H1 (cell line): ENCODE measurements around the gene KIAA1328. TPM values are rescaled to one million over a fixed set of nuclear protein-coding genes. Genes with fewer than 3 reads are reported as not detected.

Experiments used
- CTCF ChIA-PET: fragments of 300-600 bp; sonication (Branson Sonifier 250); formaldehyde crosslinking; loops from one replicate; lab custom pipeline; 2021; ENCODE audit not compliant: partially characterized antibody; lab: Charles Lee
- POLR2A ChIA-PET: fragments of 300-600 bp; sonication (Branson Sonifier 250); formaldehyde crosslinking; loops from one replicate; lab custom pipeline; 2021; ENCODE audit warnings: inconsistent platforms; ENCODE audit not compliant: partially characterized antibody; lab: Charles Lee
- DNase-seq, 2 experiments: peaks; one replicate each; pipeline versions ENCODE4 v3.0.0 to v3.0.0-alpha.2; 2010 to 2022; ENCODE audit warnings: low spot score in 2 of 2, low read depth in 1 of 2, mixed read lengths in 1 of 2
- FAIRE-seq: peaks from 2 replicates; lab custom pipeline; 2011; peaks lifted over from hg19 to GRCh38; lab: Jason Lieb, UNC
- H2AFZ ChIP-seq: 2 replicates; pipeline ENCODE4 v1.8.1; 2012; ENCODE audit warnings: low read length, inconsistent platforms
- H2AK5ac ChIP-seq: 2 replicates; pipeline ENCODE4 v1.6.1; 2013; ENCODE audit warnings: low read depth, low read length
- H2BK120ac ChIP-seq: replicated peaks from 2 replicates; pipeline ENCODE3; 2013; ENCODE audit warnings: low read depth, low read length, inconsistent platforms
- H2BK12ac ChIP-seq: 2 replicates; pipeline ENCODE4 v1.6.1; 2013; ENCODE audit warnings: low read depth, low read length
- H2BK15ac ChIP-seq: 2 replicates; pipeline ENCODE4 v1.6.1; 2013; ENCODE audit warnings: low read length
- H2BK20ac ChIP-seq: 2 replicates; pipeline ENCODE4 v1.6.1; 2013; ENCODE audit warnings: low read length
- H2BK5ac ChIP-seq: 2 replicates; pipeline ENCODE4 v1.6.1; 2013; ENCODE audit warnings: low read depth, low read length
- H3K14ac ChIP-seq: 2 replicates; pipeline ENCODE4 v1.6.1; 2013; ENCODE audit warnings: inconsistent platforms; ENCODE audit not compliant: insufficient read length
- H3K18ac ChIP-seq: 2 replicates; pipeline ENCODE4 v1.6.1; 2013; ENCODE audit warnings: low read length; ENCODE audit errors: extremely low read depth
- H3K23ac ChIP-seq: 2 replicates; pipeline ENCODE4 v1.6.1; 2013; ENCODE audit warnings: inconsistent platforms; ENCODE audit not compliant: insufficient read length
- H3K23me2 ChIP-seq: 2 replicates; pipeline ENCODE4 v1.6.1; 2013; ENCODE audit warnings: low read depth, low read length
- H3K27ac ChIP-seq: 2 replicates; pipeline ENCODE4 v1.6.1; 2011; ENCODE audit warnings: low read depth, low read length, inconsistent platforms
- H3K27me3 ChIP-seq, 4 experiments: replicated peaks in 1 of 4; 1 replicate in 1 of 4; 2 replicates in 3 of 4; pipeline versions ENCODE4 v1.6.1 to v1.8.1; 2011 to 2013; ENCODE audit warnings: low read length in 3 of 4, mild to moderate bottlenecking in 3 of 4, inconsistent platforms in 2 of 4, mixed read lengths in 2 of 4, moderate library complexity in 1 of 4; ENCODE audit not compliant: control insufficient read depth in 3 of 4, insufficient read depth in 3 of 4; ENCODE audit errors: extremely low read depth in 1 of 4
- H3K36me3 ChIP-seq, 4 experiments: 2 replicates each; pipeline versions ENCODE4 v1.6.1 to v1.8.1; 2011 to 2013; ENCODE audit warnings: mild to moderate bottlenecking in 4 of 4, low read length in 3 of 4, moderate library complexity in 2 of 4, control low read depth in 1 of 4, inconsistent platforms in 1 of 4; ENCODE audit not compliant: insufficient read depth in 4 of 4, control insufficient read depth in 2 of 4
- H3K4ac ChIP-seq: replicated peaks from 2 replicates; pipeline ENCODE3; 2013; ENCODE audit warnings: low read length, low read depth, mixed read lengths, inconsistent platforms; ENCODE audit not compliant: insufficient read length
- H3K4me1 ChIP-seq, 4 experiments: replicated peaks in 1 of 4; 1 replicate in 1 of 4; 2 replicates in 3 of 4; pipeline versions ENCODE4 v1.6.1 to v1.8.1; 2011 to 2013; ENCODE audit warnings: low read length in 3 of 4, inconsistent platforms in 2 of 4, mixed read lengths in 1 of 4; ENCODE audit not compliant: insufficient read depth in 4 of 4, control insufficient read depth in 3 of 4
- H3K4me2 ChIP-seq, 2 experiments: 2 replicates each; pipeline versions ENCODE4 v1.6.1 to v1.8.1; 2011 to 2013; ENCODE audit warnings: low read depth in 2 of 2, low read length in 2 of 2, control low read depth in 1 of 2, inconsistent platforms in 1 of 2, mild to moderate bottlenecking in 1 of 2; ENCODE audit not compliant: insufficient read depth in 1 of 2
- H3K4me3 ChIP-seq, 4 experiments: fragments of 200-600, 300-600 bp in 1 of 4; sonication (generic), shearing (Covaris generic), sonication (Bioruptor Twin) in 1 of 4; 2 replicates each; pipeline versions ENCODE4 v1.5.1 to v1.8.1; 2011 to 2016; ENCODE audit warnings: low read length in 4 of 4, low read depth in 3 of 4, control low read depth in 2 of 4, inconsistent platforms in 2 of 4, mild to moderate bottlenecking in 2 of 4, mixed read lengths in 1 of 4, moderate library complexity in 1 of 4; ENCODE audit not compliant: insufficient read depth in 2 of 4; ENCODE audit errors: extremely low read depth in 1 of 4
- H3K56ac ChIP-seq: replicated peaks from 2 replicates; pipeline ENCODE3; 2013; ENCODE audit warnings: low read depth, mild to moderate bottlenecking, mixed read lengths, low read length, inconsistent platforms; ENCODE audit not compliant: insufficient read length
- H3K79me1 ChIP-seq: 2 replicates; pipeline ENCODE4 v1.6.1; 2013; ENCODE audit warnings: low read depth, low read length, control low read depth
- H3K79me2 ChIP-seq, 2 experiments: 2 replicates each; pipeline versions ENCODE4 v1.6.1 to v1.8.1; 2012 to 2013; ENCODE audit warnings: low read length in 2 of 2, mild to moderate bottlenecking in 2 of 2, inconsistent platforms in 1 of 2; ENCODE audit not compliant: insufficient read depth in 2 of 2, control insufficient read depth in 1 of 2
- H3K9ac ChIP-seq, 4 experiments: replicated peaks in 1 of 4; 1 replicate in 1 of 4; 2 replicates in 3 of 4; pipeline versions ENCODE4 v1.6.1 to v1.8.1; 2011 to 2013; ENCODE audit warnings: low read depth in 3 of 4, low read length in 3 of 4, control low read depth in 2 of 4, mild to moderate bottlenecking in 2 of 4, moderate library complexity in 2 of 4, inconsistent platforms in 1 of 4; ENCODE audit errors: extremely low read depth in 1 of 4
- H3K9me3 ChIP-seq, 2 experiments: 2 replicates each; pipeline versions ENCODE4 v1.6.1 to v1.8.1; 2012 to 2013; ENCODE audit warnings: mild to moderate bottlenecking in 2 of 2, moderate library complexity in 2 of 2, control low read depth in 1 of 2, inconsistent platforms in 1 of 2, low read depth in 1 of 2, low read length in 1 of 2, mixed read lengths in 1 of 2; ENCODE audit not compliant: insufficient read depth in 2 of 2
- H4K20me1 ChIP-seq, 2 experiments: replicated peaks in 1 of 2; 2 replicates each; pipeline versions ENCODE3 to v1.8.1; 2011 to 2013; ENCODE audit warnings: inconsistent platforms in 2 of 2, low read length in 2 of 2, mild to moderate bottlenecking in 1 of 2; ENCODE audit not compliant: insufficient read depth in 2 of 2, control insufficient read depth in 1 of 2
- H4K5ac ChIP-seq: 2 replicates; pipeline ENCODE4 v1.6.1; 2013; ENCODE audit warnings: low read length, low read depth, mixed read lengths, inconsistent platforms; ENCODE audit not compliant: insufficient read length
- H4K8ac ChIP-seq: 2 replicates; pipeline ENCODE4 v1.8.0; 2013; ENCODE audit warnings: mild to moderate bottlenecking, moderate library complexity, low read length, inconsistent platforms; ENCODE audit not compliant: insufficient read depth; ENCODE audit errors: extremely low read depth
- H4K91ac ChIP-seq: replicated peaks from 2 replicates; pipeline ENCODE3; 2013; ENCODE audit warnings: low read length, mixed read lengths, inconsistent platforms; ENCODE audit not compliant: insufficient read length
- BACH1 ChIP-seq: IDR thresholded peaks from 2 replicates; pipeline ENCODE4 v1.6.1; 2012; ENCODE audit warnings: low read length, improper control_type of control experiment
- BCL11A ChIP-seq, 2 experiments: IDR thresholded peaks; one replicate each; pipeline ENCODE4 v1.6.1; 2011; ENCODE audit warnings: low read depth in 2 of 2, low read length in 2 of 2, mild to moderate bottlenecking in 2 of 2
- CHD2 ChIP-seq: IDR thresholded peaks from 2 replicates; pipeline ENCODE4 v1.6.1; 2012; ENCODE audit warnings: low read length, improper control_type of control experiment
- GTF2F1 ChIP-seq: IDR thresholded peaks from 2 replicates; pipeline ENCODE4 v1.6.1; 2012; ENCODE audit warnings: low read depth, low read length, improper control_type of control experiment, borderline replicate concordance
- JUN ChIP-seq: IDR thresholded peaks from 2 replicates; pipeline ENCODE4 v1.6.1; 2011; ENCODE audit warnings: low read depth, mild to moderate bottlenecking, improper control_type of control experiment, low read length
- MAFK ChIP-seq: IDR thresholded peaks from 2 replicates; pipeline ENCODE4 v1.6.1; 2012; ENCODE audit warnings: low read depth, mild to moderate bottlenecking, improper control_type of control experiment, low read length
- NRF1 ChIP-seq: IDR thresholded peaks from 2 replicates; pipeline ENCODE4 v1.6.1; 2011; ENCODE audit warnings: mild to moderate bottlenecking, low read depth, low read length, improper control_type of control experiment
- POLR2A ChIP-seq, 2 experiments: IDR thresholded peaks; 1 replicate in 1 of 2; 2 replicates in 1 of 2; pipeline ENCODE4 v1.6.1; 2011; ENCODE audit warnings: low read depth in 2 of 2, low read length in 2 of 2, mild to moderate bottlenecking in 2 of 2; ENCODE audit errors: control extremely low read depth in 1 of 2
- POU5F1 ChIP-seq: IDR thresholded peaks from 2 replicates; pipeline ENCODE4 v1.6.1; 2011; ENCODE audit warnings: low read depth, mild to moderate bottlenecking, low read length, moderate library complexity
- RAD21 ChIP-seq, 2 experiments: IDR thresholded peaks in 1 of 2; conservative IDR thresholded peaks in 1 of 2; 2 replicates each; pipeline ENCODE4 v1.6.1; 2011; ENCODE audit warnings: low read depth in 2 of 2, low read length in 2 of 2, improper control_type of control experiment in 1 of 2, inconsistent platforms in 1 of 2, mild to moderate bottlenecking in 1 of 2, moderate library complexity in 1 of 2
- TBP ChIP-seq: IDR thresholded peaks from 2 replicates; pipeline ENCODE4 v1.6.1; 2011; ENCODE audit warnings: low read depth, low read length, improper control_type of control experiment
- TEAD4 ChIP-seq: IDR thresholded peaks from 2 replicates; pipeline ENCODE4 v1.6.1; 2012; ENCODE audit warnings: low read depth, low read length, inconsistent platforms, mixed read lengths
- USF2 ChIP-seq: IDR thresholded peaks from 2 replicates; pipeline ENCODE4 v1.6.1; 2011; ENCODE audit warnings: low read length, improper control_type of control experiment
- WGBS, 2 experiments: shearing (Covaris generic) in 1 of 2; methylation state at CpG; one replicate each; pipeline versions ENCODE4 v1.1.6 to v1.1.7; 2013 to 2015; ENCODE audit warnings: low lambda C conversion rate in 2 of 2, mixed read lengths in 2 of 2, inconsistent platforms in 1 of 2, low coverage in 1 of 2, missing lambda C conversion rate in 1 of 2; ENCODE audit not compliant: insufficient replicate concordance in 2 of 2, insufficient coverage in 1 of 2, insufficient read length in 1 of 2; ENCODE audit errors: extremely low coverage in 1 of 2, missing lambda C conversion rate in 1 of 2; 5-methylcytosine and 5-hydroxymethylcytosine counted together
- polyA plus RNA-seq, 7 experiments: library from polyadenylated mRNA; depleted of rRNA in 3 of 7; stranded (reverse) in 5 of 7; unstranded in 2 of 7; fragments of >200 nt in 5 of 7; fragments of 200-250 nt in 2 of 7; gene quantifications; 1 replicate in 5 of 7; 2 replicates in 1 of 7; 4 replicates in 1 of 7; pipeline versions ENCODE4 v1.2.1 to v1.2.3, GENCODE V29; 2011 to 2013; ENCODE audit warnings: missing spikeins in 2 of 7, mixed read lengths in 2 of 7
- total RNA-seq: library from RNA; stranded (reverse); fragmentation: NEBNext Ultra II Directional; extraction: Animal tissue kit (Norgen Biotek cat#: 25700); gene quantifications from 2 replicates; pipeline ENCODE4 v1.2.1, GENCODE V29; 2021

KIAA1328 gene
- total and polyA plus RNA-seq, 2 of the 8 experiments (the other 6 are each of a cell fraction or from before 2014, with no cell fraction given) = 2.6 to 5.7 TPM

GRCh38 chr18:37254973-37255372, 426.0 kb downstream of the KIAA1328 start:
- POLR2A ChIA-PET = interaction anchor here (0.7 kb wide), 1 partner anchor 23 kb away, joined by 3 read pairs; no protein-coding TSS in a partner anchor
- H2BK5ac ChIP-seq = no peak overlapping the region
- peak overlapping the region; percentile 75 to 98; a peak in 3 of 4 replicates for H3K4me2 ChIP-seq
- H3K56ac ChIP-seq = no peak overlapping the region
- peaks cover 2 to 5% of the 10 kb centered on the region in 2 experiments for H4K20me1 ChIP-seq
- H3K4me3 ChIP-seq = peak overlapping the region in 1 of 4 experiments; percentile 88; a peak in 2 of 8 replicates
- H2AK5ac ChIP-seq = no peak overlapping the region
- H3K18ac ChIP-seq = no peak overlapping the region
- DNase-seq = no peak
- WGBS, 2 experiments = 77% methylated on average over 10 of the region's 12 CpGs; no CpG with 5 or more reads in 1 of the 2 experiments
- H3K9me3 ChIP-seq = no peaks in the 10 kb centered on the region
- H3K4me1 ChIP-seq = peaks cover 0 to 15% (median 7%) of the 10 kb centered on the region in 4 experiments; a peak in 6 of 7 replicates
- H2AFZ ChIP-seq = no peak overlapping the region
- no peak overlapping the region for H3K9ac ChIP-seq
- H3K79me1 ChIP-seq = no peaks in the 10 kb centered on the region
- H4K8ac ChIP-seq = no peak overlapping the region
- no peak overlapping the region for H2BK20ac ChIP-seq
- H3K23me2 ChIP-seq = peaks cover 7% of the 10 kb centered on the region; the same call in 1 of the 2 replicates
- no peak for FAIRE-seq
- no peak overlapping the region for H3K23ac ChIP-seq
- H3K27me3 ChIP-seq = peaks cover 5 to 31% (median 22%) of the 10 kb centered on the region in 4 experiments
- no peaks in the 10 kb centered on the region for H3K36me3 ChIP-seq
- H2BK12ac ChIP-seq = no peak overlapping the region
- H3K4ac ChIP-seq = no peak overlapping the region
- no peak overlapping the region for H3K27ac ChIP-seq
- CTCF ChIA-PET = interaction anchor here (0.8 to 3.2 kb wide), 7 partner anchors 9 to 313 kb away, joined by 3 to 12 read pairs (median 3); no protein-coding TSS in a partner anchor
- H3K79me2 ChIP-seq = no peaks in the 10 kb centered on the region
- no peak overlapping the region for H2BK120ac ChIP-seq
- H4K91ac ChIP-seq = no peak overlapping the region
- no peak overlapping the region for H4K5ac ChIP-seq
- H2BK15ac ChIP-seq = no peak overlapping the region
- no peak overlapping the region for H3K14ac ChIP-seq
- TF ChIP-seq POLR2A (IDR thresholded peaks at IDR 0.05; ENCODE audit: control extremely low read depth in 1 of 2, low read depth in 2 of 2, low read length in 2 of 2) (no peak), POU5F1 (no peak), TBP (no peak), GTF2F1 (no peak), TEAD4 (no peak), BACH1 (no peak), MAFK (no peak), CHD2 (no peak), USF2 (no peak), NRF1 (no peak), BCL11A (IDR thresholded peaks at IDR 0.05; ENCODE audit: low read depth in 2 of 2, low read length in 2 of 2) (no peak), JUN (no peak), RAD21 (IDR thresholded peaks at IDR 0.05 in 1 of 2, conservative IDR thresholded peaks at IDR 0.05 in 1 of 2; ENCODE audit: low read depth in 2 of 2, low read length in 2 of 2) (no peak)
